ENCODE measurements around the gene PLXNA2.

The PLXNA2 gene

GRCh38 chr1:208040821-208041297, 203.3 kb downstream of the PLXNA2 start:
- no peak for DNase-seq (ENCODE audit: low spot score)

GRCh38 chr1:208039536-208040332, 204.4 kb downstream of the PLXNA2 start:
- DNase-seq (ENCODE audit: low spot score) = no peak

- no peak for DNase-seq (ENCODE audit: low spot score)
Measured at GRCh38 chr1:208038303-208038702, 205.9 kb downstream of the PLXNA2 start.

GRCh38 chr1:208036918-208037766, 207.0 kb downstream of the PLXNA2 start:
- no peak for DNase-seq (ENCODE audit: low spot score)

- no peak for DNase-seq (ENCODE audit: low spot score)
Measured at GRCh38 chr1:208036106-208036808, 207.9 kb downstream of the PLXNA2 start.

- DNase-seq (ENCODE audit: low spot score) = no peak
Measured at GRCh38 chr1:208034135-208034534, 210.0 kb downstream of the PLXNA2 start.

GRCh38 chr1:208033236-208033635, 210.9 kb downstream of the PLXNA2 start:
- DNase-seq (ENCODE audit: low spot score) = no peak

GRCh38 chr1:208031932-208032320, 212.3 kb downstream of the PLXNA2 start:
- no peak for DNase-seq (ENCODE audit: low spot score)

- no peak for DNase-seq (ENCODE audit: low spot score)
Measured at GRCh38 chr1:208031316-208031931, 212.8 kb downstream of the PLXNA2 start.

GRCh38 chr1:208030288-208031091, 213.7 kb downstream of the PLXNA2 start:
- DNase-seq (ENCODE audit: low spot score) = no peak

- no peak for DNase-seq (ENCODE audit: low spot score)
Measured at GRCh38 chr1:208029381-208030287, 214.6 kb downstream of the PLXNA2 start.

GRCh38 chr1:208028526-208028925, 215.7 kb downstream of the PLXNA2 start:
- DNase-seq (ENCODE audit: low spot score) = no peak

- no peak for DNase-seq (ENCODE audit: low spot score)
Measured at GRCh38 chr1:208027861-208028260, 216.3 kb downstream of the PLXNA2 start.

GRCh38 chr1:208026880-208027438, 217.2 kb downstream of the PLXNA2 start:
- DNase-seq (ENCODE audit: low spot score) = no peak

GRCh38 chr1:208025031-208025430, 219.2 kb downstream of the PLXNA2 start:
- DNase-seq (ENCODE audit: low spot score) = no peak

GRCh38 chr1:208024406-208024805, 219.8 kb downstream of the PLXNA2 start:
- DNase-seq (ENCODE audit: low spot score) = no peak

GRCh38 chr1:208019257-208019656, 224.9 kb downstream of the PLXNA2 start:
- no peak for DNase-seq (ENCODE audit: low spot score)

- DNase-seq (ENCODE audit: low spot score) = no peak
Measured at GRCh38 chr1:208015255-208015654, 228.9 kb downstream of the PLXNA2 start.

GRCh38 chr1:208013210-208013609, 231.0 kb downstream of the PLXNA2 start:
- DNase-seq (ENCODE audit: low spot score) = no peak

GRCh38 chr1:208012721-208013120, 231.5 kb downstream of the PLXNA2 start:
- no peak for DNase-seq (ENCODE audit: low spot score)
